GM15510 (cell line): Measurements from ENCODE around the gene EN2.

Source experiments
- POLR2A ChIP-seq: IDR thresholded peaks from 3 replicates; pipeline ENCODE4 v1.6.1; 2011; ENCODE audit warnings: borderline replicate concordance; ENCODE audit not compliant: insufficient read length; ENCODE audit errors: extremely low read depth

EN2 gene

DNA sequence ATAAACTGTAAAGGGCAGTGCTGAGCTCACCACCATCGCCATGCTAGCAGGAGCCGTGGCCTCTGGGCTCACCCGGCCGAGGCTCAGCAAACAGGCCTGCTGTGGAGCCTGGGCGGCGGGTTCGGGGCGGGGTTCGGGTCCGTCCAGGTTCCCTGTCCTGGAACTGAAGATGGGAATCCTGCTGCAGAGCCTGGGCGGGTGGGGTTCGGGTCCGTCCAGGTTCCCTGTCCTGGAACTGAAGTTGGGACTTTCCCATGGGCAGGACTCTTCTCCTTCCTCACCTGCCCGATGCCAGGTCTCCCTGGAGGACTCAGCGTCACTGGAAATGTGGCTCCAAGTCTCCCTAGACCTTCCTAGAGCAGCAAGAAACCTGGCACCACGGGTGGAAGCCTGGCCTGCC, 36.6 kb downstream of the EN2 start:
- TF ChIP-seq POLR2A: no peak

DNA sequence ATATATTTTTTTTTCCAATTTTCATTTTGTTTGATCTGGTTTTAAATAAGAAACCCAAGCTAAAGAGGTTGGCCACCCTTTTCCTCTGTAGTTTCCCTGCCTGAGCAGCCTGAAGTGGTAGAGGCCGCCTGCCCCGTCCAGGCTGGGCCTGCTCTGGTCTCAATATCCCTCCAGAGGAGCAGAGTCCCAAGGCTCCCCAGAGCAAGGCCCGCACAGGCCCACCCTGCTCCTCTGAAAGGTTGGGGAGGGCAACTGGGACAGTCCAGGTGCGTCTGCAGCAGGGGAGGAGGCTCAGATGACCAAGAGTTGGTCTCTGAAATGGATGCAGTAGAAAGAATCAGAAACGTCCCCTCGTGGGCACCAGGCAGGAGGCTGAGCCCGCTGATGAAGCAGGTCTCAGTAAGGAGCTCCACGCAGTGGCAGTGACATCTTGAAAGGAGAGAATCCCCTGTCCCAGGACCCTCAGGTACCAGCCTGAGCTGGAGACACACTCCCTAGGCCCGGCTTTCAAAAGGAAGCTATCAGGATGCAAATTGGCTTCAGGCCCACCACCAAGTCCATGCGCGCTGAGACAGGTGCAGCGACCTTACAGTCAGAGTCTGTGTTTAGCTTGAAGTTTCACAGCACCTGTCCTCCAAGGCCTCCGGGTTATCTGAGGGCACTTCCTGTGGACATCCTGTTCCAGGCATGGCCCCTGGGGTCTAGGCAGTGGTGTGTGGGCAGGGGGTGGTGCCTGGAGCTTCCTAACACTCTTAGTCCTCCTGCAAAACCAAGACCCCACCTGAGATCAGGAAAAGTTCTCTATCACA, 37.7 kb downstream of the EN2 start:
- TF ChIP-seq POLR2A: no peak

DNA sequence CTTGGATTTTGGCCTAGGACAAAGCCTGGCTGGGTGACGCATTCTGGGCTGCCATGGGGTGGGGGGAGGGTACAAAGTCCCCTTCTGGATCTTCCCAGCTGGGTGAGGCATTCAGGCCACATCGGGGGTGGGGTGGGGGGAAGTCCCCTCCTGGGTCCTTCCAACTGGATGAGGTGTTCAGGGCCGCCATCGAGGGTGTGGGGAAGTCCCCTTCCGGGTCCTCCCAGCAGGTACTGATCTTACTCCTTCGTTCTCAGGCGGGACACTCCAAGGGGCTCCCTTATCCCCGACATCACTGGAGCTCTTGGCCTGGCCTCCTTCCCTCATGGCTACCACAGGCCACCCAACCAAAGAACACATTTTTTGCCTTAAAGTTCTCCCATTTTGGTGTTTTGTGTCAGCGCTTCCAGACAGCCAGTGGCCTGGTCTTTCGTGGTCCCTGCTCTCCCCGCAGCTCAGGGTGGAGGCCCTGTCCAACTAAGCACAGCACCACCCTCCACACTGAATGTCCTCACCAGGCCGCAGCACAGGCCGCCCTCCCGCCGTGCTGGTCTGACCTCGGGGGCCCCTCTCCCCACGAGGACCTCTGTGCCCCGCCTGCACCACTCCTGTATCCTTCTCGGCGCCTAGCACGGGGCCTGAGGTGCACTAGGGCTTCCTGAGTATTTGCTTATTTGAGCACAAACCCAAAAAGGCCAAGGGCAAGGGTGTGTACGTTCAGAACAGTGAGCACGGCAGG, 38.5 kb downstream of the EN2 start:
- no peak for TF ChIP-seq POLR2A

- no peak for TF ChIP-seq POLR2A
Observed at GRCh38 chr7:155497149-155497901, 39.4 kb downstream of the EN2 start.

DNA sequence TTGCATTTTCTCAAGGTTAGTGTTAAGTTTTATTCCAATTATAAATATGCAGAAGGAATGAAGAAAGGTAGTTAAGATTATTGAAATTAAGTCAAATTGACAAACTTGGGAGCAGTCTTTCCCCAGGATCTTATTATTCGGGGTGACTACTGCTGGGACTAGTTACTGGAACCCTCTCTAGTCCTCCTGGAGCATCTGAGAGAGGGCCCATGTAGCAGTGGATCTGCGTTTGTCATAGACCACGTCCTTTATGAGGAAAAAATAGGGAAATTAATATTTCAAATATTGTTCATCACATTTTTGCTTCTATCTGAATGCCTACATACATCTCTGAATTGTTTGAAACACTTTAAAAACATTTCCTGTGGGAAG, 47.5 kb downstream of the EN2 start:
- TF ChIP-seq POLR2A: no peak

GRCh38 chr7:155506854-155507337, 49.0 kb downstream of the EN2 start:
- no peak for TF ChIP-seq POLR2A

GRCh38 chr7:155507576-155507975, 49.6 kb downstream of the EN2 start:
- TF ChIP-seq POLR2A: no peak

- TF ChIP-seq POLR2A: no peak
Observed at GRCh38 chr7:155508376-155509358, 50.7 kb downstream of the EN2 start.

DNA sequence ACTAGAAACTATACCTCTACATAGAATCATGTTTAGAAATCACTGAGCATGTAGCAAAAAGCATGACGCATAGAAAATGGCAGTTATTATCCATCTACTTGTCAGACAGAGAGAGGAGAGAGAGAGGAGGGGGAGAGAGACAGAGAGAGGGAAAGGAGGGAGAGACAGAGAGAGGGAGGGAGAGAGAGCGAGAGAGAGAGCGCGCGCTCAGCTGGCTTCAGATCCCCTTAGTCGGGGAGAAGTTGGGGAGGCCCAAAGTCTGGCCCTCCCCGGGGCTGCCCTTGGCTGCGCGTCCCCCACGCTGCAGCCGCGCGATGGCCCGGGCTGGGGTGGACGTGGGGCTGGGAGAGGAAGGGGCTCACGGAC, 51.4 kb downstream of the EN2 start:
- TF ChIP-seq POLR2A: no peak

GRCh38 chr7:155509725-155510551, 52.0 kb downstream of the EN2 start:
- TF ChIP-seq POLR2A: no peak

GRCh38 chr7:155510975-155511701, 53.2 kb downstream of the EN2 start:
- no peak for TF ChIP-seq POLR2A

DNA sequence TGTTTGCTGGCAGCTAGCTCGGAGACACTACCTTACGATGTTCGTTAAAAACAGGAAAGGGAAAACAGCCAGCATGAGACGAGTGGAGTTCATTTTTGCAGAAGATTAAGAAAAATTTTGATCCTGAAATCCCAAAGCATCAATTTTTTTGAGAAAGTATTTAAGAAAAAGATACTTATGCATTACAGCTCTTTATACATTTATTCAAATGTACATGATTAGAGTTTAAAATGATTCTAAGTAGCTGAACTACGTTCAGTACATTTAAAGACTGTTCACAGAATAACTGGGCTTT, 53.7 kb downstream of the EN2 start:
- no peak for TF ChIP-seq POLR2A
